Measurements from ENCODE around the gene USP54. TPM values are rescaled to one million over a fixed set of nuclear protein-coding genes. Genes with fewer than 3 reads are reported as not detected.

The USP54 gene
- polyA plus RNA-seq, 1 experiment = 13.7 TPM

- ChIA-PET CTCF (interaction anchor here (0.6 to 0.7 kb wide), 2 partner anchors 13 to 140 kb away, joined by 3 read pairs; no protein-coding TSS in a partner anchor), POLR2A (interaction anchor here (0.8 kb wide), 1 partner anchor 103 kb away, joined by 11 read pairs; no protein-coding TSS in a partner anchor)
These were observed 96.9 kb downstream of the USP54 start for GRCh38 chr10:73494213-73494612.

GRCh38 chr10:73493781-73494180, 97.4 kb downstream of the USP54 start:
- CTCF ChIA-PET = interaction anchor here (0.6 to 1.2 kb wide), 3 partner anchors 10 to 140 kb away, joined by 3 read pairs; no protein-coding TSS in a partner anchor
- no peaks in the 10 kb centered on the region for H3K27me3 ChIP-seq (ENCODE audit: control insufficient read depth, insufficient read depth, low read length)
- DNase-seq (ENCODE audit: low read depth) = no peak
- POLR2A ChIA-PET = interaction anchor here (0.6 kb wide), 1 partner anchor 333 kb away, joined by 3 read pairs; no protein-coding TSS in a partner anchor
- peak overlapping the region; percentile 15; the same call in 1 of the 2 replicates for H3K4me3 ChIP-seq (ENCODE audit: low read depth, low read length)
- TF ChIP-seq CTCF (IDR thresholded peaks at IDR 0.05; ENCODE audit: insufficient read depth, low read depth, low read length) = no peak
- H3K36me3 ChIP-seq (ENCODE audit: control insufficient read depth, insufficient read depth, low read length) = peaks cover 2% of the 10 kb centered on the region; the same call in 1 of the 2 replicates

More at GRCh38 chr10:73494213-73494612, 96.9 kb downstream of the USP54 start:
- TF ChIP-seq CTCF (IDR thresholded peaks at IDR 0.05; ENCODE audit: insufficient read depth, low read depth, low read length) = no peak
- Histone ChIP-seq H3K36me3 (ENCODE audit: control insufficient read depth, insufficient read depth, low read length) (peaks cover 2% of the 10 kb centered on the region; the same call in 1 of the 2 replicates), H3K27me3 (ENCODE audit: control insufficient read depth, insufficient read depth, low read length) (no peaks in the 10 kb centered on the region), H3K4me3 (ENCODE audit: low read depth, low read length) (peak overlapping the region; percentile 89; the same call in 1 of the 2 replicates)
- no peak for DNase-seq (ENCODE audit: low read depth)

GRCh38 chr10:73486601-73487000, 104.5 kb downstream of the USP54 start:
- H3K4me3 ChIP-seq (ENCODE audit: low read depth, low read length) = no peak overlapping the region
- H3K27me3 ChIP-seq (ENCODE audit: control insufficient read depth, insufficient read depth, low read length) = no peaks in the 10 kb centered on the region
- H3K36me3 ChIP-seq (ENCODE audit: control insufficient read depth, insufficient read depth, low read length) = no peaks in the 10 kb centered on the region
- POLR2A ChIA-PET = no interaction called here
- no peak for DNase-seq (ENCODE audit: low read depth)
- TF ChIP-seq CTCF (IDR thresholded peaks at IDR 0.05; ENCODE audit: insufficient read depth, low read depth, low read length) = no peak
- CTCF ChIA-PET = no interaction called here

- no peak for TF ChIP-seq CTCF (IDR thresholded peaks at IDR 0.05; ENCODE audit: insufficient read depth, low read depth, low read length)
- H3K4me3 ChIP-seq (ENCODE audit: low read depth, low read length) = no peak overlapping the region
- POLR2A ChIA-PET = no interaction called here
- H3K36me3 ChIP-seq (ENCODE audit: control insufficient read depth, insufficient read depth, low read length) = no peaks in the 10 kb centered on the region
- H3K27me3 ChIP-seq (ENCODE audit: control insufficient read depth, insufficient read depth, low read length) = no peaks in the 10 kb centered on the region
- no peak for DNase-seq (ENCODE audit: low read depth)
- CTCF ChIA-PET = interaction anchor here (0.6 kb wide), 1 partner anchor 693 kb away, joined by 3 read pairs; no protein-coding TSS in a partner anchor
These were observed 105.8 kb downstream of the USP54 start for GRCh38 chr10:73485320-73485719.

- ChIA-PET POLR2A (no interaction called here), CTCF (interaction anchor here (1.3 kb wide), 1 partner anchor 14 kb away, joined by 3 read pairs; no protein-coding TSS in a partner anchor)
- peaks cover 2% of the 10 kb centered on the region; the same call in 1 of the 2 replicates for H3K36me3 ChIP-seq (ENCODE audit: control insufficient read depth, insufficient read depth, low read length)
- no peak overlapping the region for H3K4me3 ChIP-seq (ENCODE audit: low read depth, low read length)
- H3K27me3 ChIP-seq (ENCODE audit: control insufficient read depth, insufficient read depth, low read length) = no peaks in the 10 kb centered on the region
- DNase-seq (ENCODE audit: low read depth) = no peak
- no peak for TF ChIP-seq CTCF (IDR thresholded peaks at IDR 0.05; ENCODE audit: insufficient read depth, low read depth, low read length)
These were observed 111.0 kb downstream of the USP54 start for GRCh38 chr10:73480158-73480557.

All from BJ (cell line).